Left ventricle myocardium inferior (tissue), 1 donor: ENCODE measurements around the gene HVCN1. TPM values are rescaled to one million over a fixed set of nuclear protein-coding genes. Genes with fewer than 3 reads are reported as not detected.
"Not testable (repeated sequence)": the region's sequence is repeated elsewhere in the genome, so short reads cannot be mapped to it uniquely, and the experiment has no call there.

ENCODE experiments used
- DNase-seq: peaks from one replicate; pipeline ENCODE4 v3.0.0-alpha.2; 2020
- H3K27ac ChIP-seq: fragments of 200-600 bp; replicated peaks from 2 replicates; pipeline ENCODE4 v1.8.0; 2021
- H3K27me3 ChIP-seq: fragments of 200-600 bp; 2 replicates; pipeline ENCODE4 v1.8.0; 2021; ENCODE audit warnings: low read depth
- H3K36me3 ChIP-seq: fragments of 200-600 bp; 2 replicates; pipeline ENCODE4 v1.8.0; 2021
- H3K4me1 ChIP-seq: fragments of 200-600 bp; 2 replicates; pipeline ENCODE4 v1.8.0; 2021
- H3K4me3 ChIP-seq: fragments of 200-600 bp; 2 replicates; pipeline ENCODE4 v1.8.0; 2021; ENCODE audit warnings: mild to moderate bottlenecking, moderate library complexity
- H3K9me3 ChIP-seq: fragments of 200-600 bp; replicated peaks from 2 replicates; pipeline ENCODE4 v1.8.0; 2021
- CTCF ChIP-seq: fragments of 200-600 bp; IDR thresholded peaks from 2 replicates; pipeline ENCODE4 v1.8.0; 2021; ENCODE audit warnings: antibody characterized with exemption, mild to moderate bottlenecking, borderline replicate concordance
- intact Hi-C: fragments of 100-400 bp; cut with micrococcal nuclease; formaldehyde crosslinking; loops from one replicate; pipeline ENCODE4 v1.11.0; 2022
- total RNA-seq: library from RNA; stranded (reverse); fragmentation: NEBNext Ultra II Directional; extraction: Animal tissue kit (Norgen Biotek cat#: 25700); gene quantifications from one replicate; pipeline ENCODE4 v1.2.1, GENCODE V29; 2021
- donor health status: DM: no; HTN: yes; CAD: no; lungs with severe emphysema.

The HVCN1 gene
- total RNA-seq, 1 donor from 2014 or later = 11.5 TPM

- H3K9me3 ChIP-seq = no peaks in the 10 kb centered on the region
- H3K4me3 ChIP-seq = no peak overlapping the region
- TF ChIP-seq CTCF = no peak
- DNase-seq = no peak
- peaks cover 24% of the 10 kb centered on the region for H3K4me1 ChIP-seq
- peaks cover 97% of the 10 kb centered on the region for H3K36me3 ChIP-seq
- no peaks in the 10 kb centered on the region for H3K27me3 ChIP-seq
- intact Hi-C loops = no loop called here
- no peak overlapping the region for H3K27ac ChIP-seq
Observed at GRCh38 chr12:110725267-110725666, 36.4 kb upstream of the HVCN1 start.

- H3K27me3 ChIP-seq, H3K4me3 ChIP-seq, intact Hi-C loops, H3K27ac ChIP-seq, DNase-seq, H3K9me3 ChIP-seq: not testable (repeated sequence)
- H3K4me1 ChIP-seq = peaks cover 15% of the 10 kb centered on the region
- H3K36me3 ChIP-seq = peaks cover 97% of the 10 kb centered on the region
Observed at GRCh38 chr12:110722892-110723291, 34.0 kb upstream of the HVCN1 start.

- Histone ChIP-seq H3K4me1 (peaks cover 5% of the 10 kb centered on the region), H3K36me3 (peaks cover 97% of the 10 kb centered on the region), H3K27me3 (no peaks in the 10 kb centered on the region), H3K4me3 (no peak overlapping the region), H3K27ac (no peak overlapping the region), H3K9me3 (no peaks in the 10 kb centered on the region)
- no peak for TF ChIP-seq CTCF
- intact Hi-C loops = no loop called here
- no peak for DNase-seq
Observed at GRCh38 chr12:110721570-110721969, 32.7 kb upstream of the HVCN1 start.

DNA sequence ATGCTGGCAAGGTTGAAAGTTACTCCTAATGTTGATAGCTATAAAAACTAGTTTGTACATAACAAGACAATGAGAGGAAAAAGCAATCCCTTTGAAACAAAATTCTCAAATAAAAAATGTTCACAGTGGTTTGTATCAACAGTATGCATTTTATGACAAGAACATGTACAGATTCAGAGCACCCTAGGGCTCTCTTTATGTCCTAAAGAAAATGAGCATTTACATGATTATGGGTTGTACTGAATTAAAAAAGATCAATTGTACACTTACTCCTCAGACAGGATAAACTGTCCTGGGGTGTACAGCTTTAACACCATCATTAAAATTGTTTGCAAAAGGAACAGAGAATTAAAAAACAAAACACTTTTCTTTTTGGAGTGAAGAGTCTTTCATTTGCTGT lies 31.6 kb upstream of the HVCN1 start:
- H3K27ac ChIP-seq = no peak overlapping the region
- no peak for TF ChIP-seq CTCF
- no peak overlapping the region for H3K4me3 ChIP-seq
- intact Hi-C loops = no loop called here
- no peaks in the 10 kb centered on the region for H3K4me1 ChIP-seq
- no peaks in the 10 kb centered on the region for H3K27me3 ChIP-seq
- peaks cover 87% of the 10 kb centered on the region for H3K36me3 ChIP-seq
- no peaks in the 10 kb centered on the region for H3K9me3 ChIP-seq
- DNase-seq = no peak

DNA sequence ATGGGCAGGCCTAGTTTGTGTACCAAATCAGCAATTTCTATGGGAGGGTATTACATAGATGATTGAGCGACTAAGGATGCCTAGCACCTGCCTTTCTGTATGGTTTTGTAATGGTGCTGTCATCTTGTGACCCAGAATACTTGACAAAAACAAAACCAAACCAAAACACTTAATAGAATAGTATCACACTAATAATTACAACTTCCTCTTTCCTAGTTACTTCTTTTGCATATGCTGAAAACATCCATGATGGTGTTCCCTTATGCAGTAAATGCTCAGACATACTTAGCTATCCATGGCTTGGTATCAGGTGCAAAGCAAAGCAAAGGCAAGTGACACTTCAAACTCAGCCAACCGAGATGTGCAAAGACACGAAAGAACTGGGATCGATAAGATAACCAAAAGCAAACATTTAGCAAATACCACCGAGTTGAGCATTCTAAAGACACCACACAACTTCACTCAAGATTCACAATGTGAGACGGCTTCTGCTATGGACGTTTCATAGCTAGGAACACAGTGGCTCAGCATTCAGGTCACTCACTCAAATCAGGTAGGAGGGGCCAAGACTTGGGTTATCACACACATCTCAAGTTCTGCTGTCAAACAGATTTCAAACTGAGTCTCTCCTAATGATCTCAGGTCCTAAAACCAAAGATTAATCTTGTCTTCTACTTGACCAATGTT lies 29.4 kb upstream of the HVCN1 start:
- Histone ChIP-seq H3K27ac (no peak overlapping the region), H3K27me3 (no peaks in the 10 kb centered on the region), H3K4me1 (no peaks in the 10 kb centered on the region), H3K4me3 (no peak overlapping the region), H3K9me3 (no peaks in the 10 kb centered on the region), H3K36me3 (peaks cover 66% of the 10 kb centered on the region)
- no peak for DNase-seq
- TF ChIP-seq CTCF = no peak
- intact Hi-C loops = no loop called here

GRCh38 chr12:110717037-110717436 lies 28.1 kb upstream of the HVCN1 start:
- intact Hi-C loops = no loop called here
- Histone ChIP-seq H3K9me3 (no peaks in the 10 kb centered on the region), H3K27me3 (no peaks in the 10 kb centered on the region), H3K4me3 (no peak overlapping the region), H3K4me1 (no peaks in the 10 kb centered on the region), H3K27ac (no peak overlapping the region), H3K36me3 (peaks cover 55% of the 10 kb centered on the region)
- DNase-seq = no peak
- no peak for TF ChIP-seq CTCF
